Psoas muscle (tissue), 8 donors: ENCODE data around the gene TOR1B. TPM values are rescaled to one million over a fixed set of nuclear protein-coding genes. Genes with fewer than 3 reads are reported as not detected.

ENCODE experiments used
- ATAC-seq, 4 donors: fragments of 200-7000 bp; cut with Tn5 transposase; one replicate each; pipeline ENCODE4 v1.9.1; 2020; ENCODE audit warnings: moderate library complexity in 3 of 4, mild to moderate bottlenecking in 2 of 4
- DNase-seq, 2 donors: peaks; one replicate each; pipeline ENCODE4 v3.0.0-alpha.2; 2020
- H3K27ac ChIP-seq: fragments of 200-600 bp; one replicate; pipeline ENCODE4 v1.8.0; 2022
- H3K27me3 ChIP-seq, 3 donors: fragments of 200-600 bp in 1 of 3; one replicate each; pipeline versions ENCODE4 v1.6.1 to v1.8.0; 2013 to 2022; ENCODE audit warnings: low read length in 2 of 3, mild to moderate bottlenecking in 2 of 3, moderate library complexity in 1 of 3; ENCODE audit not compliant: insufficient read depth in 3 of 3
- H3K36me3 ChIP-seq, 2 donors: fragments of 200-600 bp in 1 of 2; one replicate each; pipeline versions ENCODE4 v1.6.1 to v1.8.0; 2013 to 2022; ENCODE audit warnings: low read depth in 1 of 2, mild to moderate bottlenecking in 1 of 2, moderate library complexity in 1 of 2; ENCODE audit not compliant: insufficient read depth in 1 of 2
- H3K4me1 ChIP-seq: fragments of 200-600 bp; one replicate; pipeline ENCODE4 v1.8.0; 2022
- H3K4me3 ChIP-seq: fragments of 200-600 bp; one replicate; pipeline ENCODE4 v1.8.0; 2022; ENCODE audit warnings: mild to moderate bottlenecking
- H3K9me3 ChIP-seq: fragments of 200-600 bp; one replicate; pipeline ENCODE4 v1.8.0; 2022
- CTCF ChIP-seq: fragments of 200-600 bp; IDR thresholded peaks from one replicate; pipeline ENCODE4 v1.8.0; 2022; ENCODE audit warnings: antibody characterized with exemption
- WGBS, 3 donors: extraction: QIAGEN DNeasy Blood & Tissue Kit; methylation state at CpG; one replicate each; pipeline versions ENCODE4 v1.1.6 to v1.1.7; 2013; 5-methylcytosine and 5-hydroxymethylcytosine counted together
- intact Hi-C, 2 donors: fragments of 100-400 bp; cut with DNase I; formaldehyde crosslinking; loops; one replicate each; pipeline versions ENCODE4 v1.11.0 to v1.14.2; 2022
- polyA plus RNA-seq, 3 donors: library from polyadenylated mRNA; stranded (reverse); fragments of 200-250 nt; gene quantifications; one replicate each; pipeline ENCODE4 v1.2.3, GENCODE V29; 2013
- total RNA-seq, 4 donors: library from RNA; stranded (reverse); fragmentation: NEBNext Ultra II Directional in 2 of 4; extraction: Animal tissue kit (Norgen Biotek cat#: 25700) in 2 of 4; gene quantifications; one replicate each; pipeline versions ENCODE4 v1.2.1 to v1.2.4, GENCODE V29; 2021 to 2023
- donor health status: healthy with polysubstance abuse.
- donor health status: DM: no; HTN: no; CAD: no; lungs with moderate emphysema.
- donor health status: Bipolar disorder and iron deficiency.
- donor health status: healthy.
- donor health status: DM: yes; HTN: yes; CAD: no.
- donor health status: DM: no; HTN: no; CAD: no.
- donor health status: DM: no; HTN: no; CAD: no.
- donor health status: DM: yes; HTN: yes; CAD: no.

TOR1B gene
- total and polyA plus RNA-seq, 7 donors: 13.0 to 30.1 (median 14.9) TPM

DNA sequence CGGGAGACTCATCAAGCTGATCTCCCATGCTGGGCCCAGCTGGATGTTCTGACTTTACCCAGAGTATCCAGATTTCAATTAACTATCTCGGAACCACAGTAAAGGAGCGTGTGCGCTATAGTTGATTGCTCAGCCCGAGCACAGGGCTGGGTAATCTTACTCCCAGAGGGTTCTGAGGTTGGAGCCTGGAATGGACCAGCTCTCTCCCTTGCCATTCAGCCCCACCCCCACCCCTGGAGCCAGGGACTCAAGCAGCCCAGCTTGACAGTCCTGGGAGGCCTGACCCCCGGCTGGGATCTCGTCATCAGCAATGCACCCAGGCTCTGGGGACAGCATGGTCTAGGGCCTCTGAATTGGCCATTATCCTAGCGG is 26.4 kb upstream of the TOR1B start:
- no peak for TF ChIP-seq CTCF
- intact Hi-C loops: no loop called here
- Histone ChIP-seq H3K4me1 (no peaks in the 10 kb centered on the region), H3K27ac (no peak overlapping the region), H3K4me3 (no peak overlapping the region), H3K36me3 (no peaks in the 10 kb centered on the region), H3K27me3 (peaks cover 0 to 22% (median 0%) of the 10 kb centered on the region in 3 donors), H3K9me3 (no peaks in the 10 kb centered on the region)
- ATAC-seq (peak in 3 of 4 donors; percentile 11 to 37 (median 14)), DNase-seq (peak in 1 of 2 donors; percentile 60)
- WGBS, 3 donors: 64 to 73% (median 68%) methylated on average over 8 of the region's 8 CpGs

- TF ChIP-seq CTCF: no peak
- Histone ChIP-seq H3K27me3 (peaks cover 0 to 20% (median 0%) of the 10 kb centered on the region in 3 donors), H3K36me3 (no peaks in the 10 kb centered on the region), H3K9me3 (no peaks in the 10 kb centered on the region), H3K27ac (peak overlapping the region; percentile 18), H3K4me3 (peak overlapping the region; percentile 4), H3K4me1 (no peaks in the 10 kb centered on the region)
- DNase-seq (peak; percentile 96 to 97), ATAC-seq (peak; percentile 90 to 94 (median 93))
- WGBS, 3 donors: 14 to 19% (median 16%) methylated on average over 14 to 16 of the region's 16 CpGs
- intact Hi-C loops: no loop called here
These were observed 25.8 kb upstream of the TOR1B start for GRCh38 chr9:129776938-129777768.

GRCh38 chr9:129777769-129778130 is 25.2 kb upstream of the TOR1B start:
- TF ChIP-seq CTCF: no peak
- WGBS, 3 donors: 63 to 69% (median 68%) methylated on average over 11 of the region's 11 CpGs
- no peak for ATAC-seq
- Histone ChIP-seq H3K27ac (peak overlapping the region; percentile 18), H3K27me3 (peaks cover 0 to 19% (median 0%) of the 10 kb centered on the region in 3 donors), H3K4me1 (no peaks in the 10 kb centered on the region), H3K36me3 (no peaks in the 10 kb centered on the region), H3K4me3 (no peak overlapping the region), H3K9me3 (no peaks in the 10 kb centered on the region)
- intact Hi-C loops: no loop called here
- no peak for DNase-seq

DNA sequence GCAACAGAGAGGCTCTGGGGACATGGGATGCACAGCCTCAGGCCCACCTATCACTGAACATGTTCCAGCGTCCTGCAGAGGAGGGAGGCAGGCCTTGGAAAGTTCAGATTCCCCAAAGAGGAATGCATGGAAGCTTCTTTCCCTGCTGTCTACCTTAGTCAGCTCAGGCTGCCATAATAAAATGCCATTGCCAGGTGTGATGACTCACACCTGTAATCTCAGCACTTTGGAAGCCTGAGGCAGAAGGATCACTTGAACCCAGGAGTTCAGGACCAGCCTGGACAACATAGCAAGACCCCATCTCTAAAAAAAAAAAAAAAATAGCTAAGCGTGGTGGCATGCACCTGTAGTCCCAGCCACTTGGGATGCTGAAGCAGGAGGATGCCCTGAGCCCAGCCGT is 24.5 kb upstream of the TOR1B start:
- Histone ChIP-seq H3K9me3 (no peaks in the 10 kb centered on the region), H3K4me3 (no peak overlapping the region), H3K27me3 (peaks cover 0 to 19% (median 0%) of the 10 kb centered on the region in 3 donors), H3K36me3 (no peaks in the 10 kb centered on the region), H3K27ac (no peak overlapping the region), H3K4me1 (no peaks in the 10 kb centered on the region)
- TF ChIP-seq CTCF: no peak
- ATAC-seq (no peak), DNase-seq (no peak)
- intact Hi-C loops: no loop called here
- 88 to 91% (median 88%) methylated on average over 2 to 3 of the region's 3 CpGs for WGBS, 3 donors
